NCI-H2196 treated with DMSO at 0.1 percent for 48 hours (cell line): ENCODE measurements around the gene GRPEL1.

Experiments
- DNase-seq: peaks from one replicate; lab custom pipeline; 2025; ENCODE audit not compliant: unreplicated experiment; lab: John Stamatoyannopoulos, UW

GRPEL1 gene

GRCh38 chr4:7025040-7025602 lies 42.7 kb downstream of the GRPEL1 start:
- DNase-seq: no peak

GRCh38 chr4:7024336-7024890 lies 43.5 kb downstream of the GRPEL1 start:
- no peak for DNase-seq

- DNase-seq: no peak
These were observed 44.0 kb downstream of the GRPEL1 start for GRCh38 chr4:7023901-7024300.

GRCh38 chr4:7023486-7023885 lies 44.4 kb downstream of the GRPEL1 start:
- no peak for DNase-seq

- DNase-seq: no peak
These were observed 45.8 kb downstream of the GRPEL1 start for GRCh38 chr4:7021930-7022664.

- DNase-seq: no peak
These were observed 46.5 kb downstream of the GRPEL1 start for GRCh38 chr4:7021355-7021754.

GRCh38 chr4:7020856-7021255 lies 47.0 kb downstream of the GRPEL1 start:
- DNase-seq: no peak

- no peak for DNase-seq
These were observed 47.6 kb downstream of the GRPEL1 start for GRCh38 chr4:7020290-7020689.

- DNase-seq: no peak
These were observed 48.5 kb downstream of the GRPEL1 start for GRCh38 chr4:7019367-7019766.

- no peak for DNase-seq
These were observed 49.6 kb downstream of the GRPEL1 start for GRCh38 chr4:7018281-7018680.

GRCh38 chr4:7017446-7018048 lies 50.3 kb downstream of the GRPEL1 start:
- DNase-seq: no peak

- DNase-seq: no peak
These were observed 51.4 kb downstream of the GRPEL1 start for GRCh38 chr4:7016512-7016911.

GRCh38 chr4:7016086-7016485 lies 51.8 kb downstream of the GRPEL1 start:
- DNase-seq: no peak

GRCh38 chr4:7015383-7016035 lies 52.4 kb downstream of the GRPEL1 start:
- no peak for DNase-seq

GRCh38 chr4:7014815-7015214 lies 53.0 kb downstream of the GRPEL1 start:
- no peak for DNase-seq

GRCh38 chr4:7013175-7013574 lies 54.7 kb downstream of the GRPEL1 start:
- no peak for DNase-seq

GRCh38 chr4:7009564-7009963 lies 58.3 kb downstream of the GRPEL1 start:
- DNase-seq: no peak
